AG04449 (cell line): ENCODE data around the gene UQCRH.

ENCODE experiments used
- CTCF ChIA-PET: fragments of 350-600 bp; formaldehyde crosslinking; extraction: SDS; loops from one replicate; lab custom pipeline; 2021; ENCODE audit warnings: antibody characterized with exemption; lab: Yijun Ruan, JAX
- POLR2A ChIA-PET: fragments of 400-600, 350-600 bp; formaldehyde crosslinking; extraction: SDS; loops from one replicate; lab custom pipeline; 2020; ENCODE audit warnings: antibody characterized with exemption, inconsistent platforms; lab: Yijun Ruan, JAX
- DNase-seq: peaks from one replicate; pipeline ENCODE4 v3.0.0-alpha.2; 2010; ENCODE audit warnings: low read depth, low spot score
- H3K4me3 ChIP-seq: 2 replicates; pipeline ENCODE4 v1.5.1; 2011; ENCODE audit warnings: low read depth, mild to moderate bottlenecking, control low read depth, low read length
- CTCF ChIP-seq: IDR thresholded peaks from one replicate; pipeline ENCODE4 v1.5.1; 2011; ENCODE audit warnings: mild to moderate bottlenecking, moderate library complexity, low read length, control low read depth, inconsistent platforms; ENCODE audit not compliant: insufficient read depth; ENCODE audit errors: missing control alignments

The UQCRH gene

GRCh38 chr1:46289134-46289494, 14.4 kb upstream of the UQCRH start:
- no peak for TF ChIP-seq CTCF
- DNase-seq, result no peak
- no peak overlapping the region for H3K4me3 ChIP-seq
- ChIA-PET POLR2A (interaction anchor here (0.8 to 1.7 kb wide), 3 partner anchors 11 to 14 kb away, joined by 3 read pairs; no protein-coding TSS in a partner anchor), CTCF (interaction anchor here (1.6 kb wide), 2 partner anchors 7 to 15 kb away, joined by 4 read pairs; partner anchors contain the start of gene UQCRH)

- ChIA-PET POLR2A (no interaction called here), CTCF (interaction anchor here (0.7 kb wide), 1 partner anchor 57 kb away, joined by 3 read pairs; no protein-coding TSS in a partner anchor)
- no peak for TF ChIP-seq CTCF
- H3K4me3 ChIP-seq, result no peak overlapping the region
- no peak for DNase-seq
These were observed 13.5 kb upstream of the UQCRH start for GRCh38 chr1:46289976-46290375.

GRCh38 chr1:46295306-46295705, 8.2 kb upstream of the UQCRH start:
- ChIA-PET POLR2A (interaction anchor here (0.9 to 1.1 kb wide), 2 partner anchors 8 to 33 kb away, joined by 3 read pairs; partner anchors contain the start of genes LRRC41 and UQCRH), CTCF (interaction anchor here (1.3 to 1.4 kb wide), 2 partner anchors 13 to 71 kb away, joined by 3 to 4 read pairs; no protein-coding TSS in a partner anchor)
- no peak overlapping the region for H3K4me3 ChIP-seq
- DNase-seq, result no peak
- TF ChIP-seq CTCF, result no peak

- CTCF ChIA-PET, result interaction anchor here (0.9 to 2.8 kb wide), 3 partner anchors 13 to 43 kb away, joined by 3 to 8 read pairs (median 3); partner anchors contain the start of gene NSUN4
- POLR2A ChIA-PET, result no interaction called here
- no peak for TF ChIP-seq CTCF
- H3K4me3 ChIP-seq, result no peak overlapping the region
- DNase-seq, result no peak
These were observed 5.1 kb upstream of the UQCRH start for GRCh38 chr1:46298387-46298786.

GRCh38 chr1:46300673-46301405, 2.7 kb upstream of the UQCRH start:
- no peak for TF ChIP-seq CTCF
- peak overlapping the region; percentile 78 for H3K4me3 ChIP-seq
- ChIA-PET POLR2A (interaction anchor here (1.0 kb wide), 1 partner anchor 12 kb away, joined by 3 read pairs; no protein-coding TSS in a partner anchor), CTCF (interaction anchor here (1.2 to 1.6 kb wide), 3 partner anchors 13 to 47 kb away, joined by 5 to 7 read pairs (median 6); partner anchors contain the start of gene NSUN4)
- DNase-seq, result no peak

- no peak for TF ChIP-seq CTCF
- DNase-seq, result no peak
- ChIA-PET CTCF (interaction anchor here (1.2 to 1.6 kb wide), 3 partner anchors 13 to 46 kb away, joined by 5 to 7 read pairs (median 6); partner anchors contain the start of gene NSUN4), POLR2A (no interaction called here)
- H3K4me3 ChIP-seq, result peak overlapping the region; percentile 78
These were observed 2.1 kb upstream of the UQCRH start for GRCh38 chr1:46301406-46301807.
